GM12878 (cell line): Measurements from ENCODE around the gene TMEM109. TPM values are rescaled to one million over a fixed set of nuclear protein-coding genes. Genes with fewer than 3 reads are reported as not detected.

Source experiments
- ATAC-seq: fragments of 200-7000 bp; cut with Tn5 transposase; 3 replicates; pipeline ENCODE4 v1.9.1; 2020; ENCODE audit warnings: mild to moderate bottlenecking, moderate library complexity
- BruUV-seq: library from RNA; stranded (reverse); fragments of 400-500 nt; replicated peaks from 2 replicates; lab custom pipeline; 2021; lab: Mats Ljungman, UMichigan
- CTCF ChIA-PET: fragments of 300-600 bp; sonication (Branson Sonifier 250); formaldehyde crosslinking; extraction: SDS; loops from one replicate; lab custom pipeline; 2021; ENCODE audit warnings: inconsistent platforms; lab: Yijun Ruan, JAX
- POLR2A ChIA-PET: fragments of 350-600 bp; formaldehyde crosslinking; extraction: SDS; loops from one replicate; lab custom pipeline; 2021; ENCODE audit warnings: inconsistent platforms; lab: Charles Lee
- RAD21 ChIA-PET: fragments of 300-600 bp; sonication (Branson Sonifier 250); formaldehyde crosslinking; loops from one replicate; lab custom pipeline; 2023; ENCODE audit warnings: antibody characterized with exemption; ENCODE audit not compliant: unreplicated experiment; lab: Charles Lee
- SMC1A ChIA-PET: fragments of 300-600 bp; sonication (Branson Sonifier 250); formaldehyde crosslinking; loops from one replicate; lab custom pipeline; 2023; ENCODE audit not compliant: unreplicated experiment, uncharacterized antibody; lab: Charles Lee
- DNase-seq: peaks from one replicate; pipeline ENCODE4 v3.0.0-alpha.2; 2011; ENCODE audit warnings: low read depth, low spot score
- FAIRE-seq: peaks from 3 replicates; lab custom pipeline; 2011; peaks lifted over from hg19 to GRCh38; lab: Jason Lieb, UNC
- H2AFZ ChIP-seq: 2 replicates; pipeline ENCODE4 v1.6.0; 2011; ENCODE audit warnings: low read depth, low read length, control low read depth; ENCODE audit not compliant: control insufficient read depth
- H3K27ac ChIP-seq: 2 replicates; pipeline ENCODE4 v1.5.1; 2011; ENCODE audit warnings: control low read depth; ENCODE audit not compliant: control insufficient read depth, insufficient read depth
- H3K27me3 ChIP-seq, 2 experiments: replicated peaks in 1 of 2; 2 replicates each; pipeline versions ENCODE4 v1.6.0 to v1.6.1; 2011; ENCODE audit warnings: low read length in 1 of 2; ENCODE audit not compliant: control insufficient read depth in 2 of 2, insufficient read depth in 2 of 2
- H3K36me3 ChIP-seq, 2 experiments: 2 replicates each; pipeline ENCODE4 v1.5.1; 2011; ENCODE audit warnings: low read length in 1 of 2; ENCODE audit not compliant: control insufficient read depth in 2 of 2, insufficient read depth in 2 of 2
- H3K4me1 ChIP-seq: 2 replicates; pipeline ENCODE4 v1.6.1; 2011; ENCODE audit warnings: mild to moderate bottlenecking, low read length, moderate library complexity, mixed read lengths; ENCODE audit not compliant: control insufficient read depth, insufficient read depth
- H3K4me2 ChIP-seq: 2 replicates; pipeline ENCODE4 v1.6.0; 2011; ENCODE audit warnings: control low read depth; ENCODE audit not compliant: control insufficient read depth, insufficient read depth
- H3K4me3 ChIP-seq: fragments of 200-600 bp; sonication (generic); 2 replicates; pipeline ENCODE4 v1.5.1; 2016
- H3K79me2 ChIP-seq: 2 replicates; pipeline ENCODE4 v1.6.0; 2011; ENCODE audit warnings: low read length; ENCODE audit not compliant: control insufficient read depth, insufficient read depth
- H3K9ac ChIP-seq: 2 replicates; pipeline ENCODE4 v1.8.0; 2011; ENCODE audit warnings: low read length, control low read depth, mixed read lengths; ENCODE audit not compliant: control insufficient read depth, insufficient read depth
- H3K9me3 ChIP-seq: replicated peaks from 3 replicates; pipeline ENCODE4 v1.5.1; 2011; ENCODE audit warnings: mild to moderate bottlenecking, low read length; ENCODE audit not compliant: control insufficient read depth, insufficient read depth
- H4K20me1 ChIP-seq: 2 replicates; pipeline ENCODE4 v1.6.0; 2011; ENCODE audit not compliant: control insufficient read depth, insufficient read depth
- ATF7 ChIP-seq: fragments of 450-650 bp; IDR thresholded peaks from 2 replicates; pipeline ENCODE4 v1.6.1; 2016; ENCODE audit warnings: low read depth, mild to moderate bottlenecking
- EED ChIP-seq: sonication (generic); IDR thresholded peaks from 2 replicates; pipeline ENCODE4 v1.6.1; 2016; ENCODE audit warnings: antibody characterized with exemption, low read depth
- HCFC1 ChIP-seq: fragments of 150-350 bp; IDR thresholded peaks from 2 replicates; pipeline ENCODE4 v1.6.1; 2014; ENCODE audit warnings: low read length
- IKZF1 ChIP-seq: fragments of 450-650 bp; conservative IDR thresholded peaks from 2 replicates; pipeline ENCODE4 v1.6.1; 2017; ENCODE audit warnings: antibody characterized with exemption, mild to moderate bottlenecking
- NFYB ChIP-seq: IDR thresholded peaks from 2 replicates; pipeline ENCODE4 v1.6.1; 2011; ENCODE audit warnings: low read depth, mild to moderate bottlenecking, low read length, improper control_type of control experiment, moderate library complexity; ENCODE audit not compliant: insufficient read depth
- POU2F2 ChIP-seq: IDR thresholded peaks from 3 replicates; pipeline ENCODE4 v1.6.1; 2011; ENCODE audit warnings: low read depth, mild to moderate bottlenecking, low read length, borderline replicate concordance
- RAD21 ChIP-seq: IDR thresholded peaks from 2 replicates; pipeline ENCODE4 v1.6.1; 2011; ENCODE audit warnings: mild to moderate bottlenecking, low read depth, low read length, moderate library complexity; ENCODE audit not compliant: insufficient read depth
- RUNX3 ChIP-seq: IDR thresholded peaks from 2 replicates; pipeline ENCODE4 v1.6.1; 2012; ENCODE audit warnings: low read length, inconsistent platforms
- SMC3 ChIP-seq: IDR thresholded peaks from 2 replicates; pipeline ENCODE4 v1.6.1; 2011; ENCODE audit warnings: low read length, improper control_type of control experiment, borderline replicate concordance
- YY1 ChIP-seq: IDR thresholded peaks from 2 replicates; pipeline ENCODE4 v1.6.1; 2011; ENCODE audit warnings: low read depth, mild to moderate bottlenecking, low read length
- WGBS: methylation state at CpG from one replicate; pipeline ENCODE4 v1.1.6; 2016; ENCODE audit warnings: low lambda C conversion rate; ENCODE audit not compliant: insufficient replicate concordance, insufficient coverage; ENCODE audit errors: missing lambda C conversion rate; 5-methylcytosine and 5-hydroxymethylcytosine counted together
- in situ Hi-C: fragments of 300-500 bp; cut with MboI; formaldehyde crosslinking; loops from 9 replicates; pipeline ENCODE4 v1.14.3; 2018; ENCODE audit warnings: mixed read lengths
- intact Hi-C: fragments of 100-400 bp; cut with micrococcal nuclease; formaldehyde crosslinking; loops from one replicate; pipeline ENCODE4 v1.14.2; 2022; ENCODE audit not compliant: unreplicated experiment
- polyA plus RNA-seq, 11 experiments: library from polyadenylated mRNA; depleted of rRNA in 4 of 11; unstranded in 6 of 11; stranded (reverse) in 5 of 11; fragments of >200 nt; fragmentation: Nextera tagmentation in 4 of 11; fragmentation: Illumina TruSeq in 1 of 11; extraction: Ambion mirVana in 4 of 11; extraction: Trizol in 1 of 11; gene quantifications; 1 replicate in 1 of 11; 2 replicates in 10 of 11; pipeline versions ENCODE4 v1.2.1 to v1.2.3, GENCODE V29; 2011 to 2016; ENCODE audit warnings: inconsistent platforms in 2 of 11, missing spikeins in 2 of 11, low read depth in 1 of 11
- total RNA-seq, 4 experiments: library from RNA; depleted of rRNA in 3 of 4; stranded (reverse); fragments of >200 nt in 3 of 4; fragmentation: Illumina TruSeq in 1 of 4; extraction: Trizol in 1 of 4; gene quantifications; 2 replicates each; pipeline versions ENCODE4 v1.2.1 to v1.2.3, GENCODE V29; 2013 to 2021
- TF ChIP-seq, protein P1 (sequence below): fragments of 450-650 bp; IDR thresholded peaks from 2 replicates; pipeline ENCODE4 v1.6.1; 2017; ENCODE audit warnings: low read depth, mild to moderate bottlenecking, moderate library complexity
- TF ChIP-seq, protein P2 (sequence below): fragments of 450-650 bp; IDR thresholded peaks from 2 replicates; pipeline ENCODE4 v1.6.1; 2014; ENCODE audit warnings: mild to moderate bottlenecking
- TF ChIP-seq, protein P3 (sequence below): fragments of 450-650 bp; IDR thresholded peaks from 2 replicates; pipeline ENCODE4 v1.6.1; 2017; ENCODE audit warnings: mild to moderate bottlenecking, moderate library complexity

The TMEM109 gene
- total and polyA plus RNA-seq, 10 of the 15 experiments (the other 5 are each of a cell fraction or from before 2014, with no cell fraction given) = 21.9 to 199 (median 85.2) TPM

DNA sequence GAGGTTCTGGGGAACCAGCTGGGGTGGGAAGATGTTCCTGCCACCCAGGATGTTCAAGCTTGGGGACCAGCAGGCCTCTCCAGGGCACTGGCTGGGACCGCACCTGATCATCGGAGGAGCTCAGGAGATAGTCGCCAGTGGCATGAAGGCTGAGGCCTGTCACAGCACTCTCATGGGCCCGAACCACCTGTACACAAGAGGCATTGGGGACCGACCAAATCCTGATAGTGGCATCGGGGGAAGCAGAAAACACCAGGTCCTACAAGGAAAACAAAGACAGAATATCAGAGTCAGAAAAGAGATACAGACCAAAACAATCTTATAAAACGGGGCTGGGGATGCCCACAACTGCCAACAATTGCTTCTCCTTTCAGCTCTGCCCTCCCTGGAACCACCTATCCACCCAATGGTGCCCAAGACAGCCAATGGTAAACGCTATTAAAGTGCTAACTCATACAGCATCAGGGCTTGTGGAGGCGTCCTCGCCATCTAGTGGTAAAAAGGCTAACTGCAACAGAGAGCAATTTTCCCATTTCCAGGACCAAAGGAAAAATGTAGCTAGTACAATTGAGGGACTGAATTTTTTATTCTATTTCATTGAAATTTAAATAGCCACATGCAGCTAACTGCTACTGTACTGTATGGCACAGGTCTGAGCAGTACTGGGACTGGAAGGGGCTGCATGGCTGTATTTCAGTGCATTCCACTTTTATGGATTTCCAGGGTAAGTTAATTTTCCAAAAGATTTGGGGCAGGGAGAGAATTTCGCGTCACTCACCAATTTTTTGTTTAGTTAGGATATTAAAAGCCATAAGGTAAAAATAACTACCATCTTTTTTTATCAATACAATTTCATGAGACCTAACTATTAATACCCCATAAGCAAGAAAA is 14.7 kb upstream of the TMEM109 start:
- BruUV-seq = no TSS peak
- DNase-seq (no peak), ATAC-seq (peak; percentile 93), FAIRE-seq (peak; percentile 52)
- ChIA-PET RAD21 (interaction anchor here (1.1 to 2.6 kb wide), 8 partner anchors 12 to 230 kb away, joined by 3 to 12 read pairs (median 4); partner anchors contain the start of gene TMEM109), SMC1A (interaction anchor here (0.6 to 8.0 kb wide), 18 partner anchors 8 to 288 kb away, joined by 3 to 57 read pairs (median 4); partner anchors contain the start of gene TMEM109), POLR2A (no interaction called here), CTCF (interaction anchor here (0.6 to 11.5 kb wide), 33 partner anchors 9 to 634 kb away, joined by 3 to 135 read pairs (median 6); partner anchors contain the start of genes PTGDR2 and TMEM109)
- H3K4me2 ChIP-seq = no peak overlapping the region
- H3K4me1 ChIP-seq = no peaks in the 10 kb centered on the region; the same call in 1 of the 2 replicates
- intact Hi-C loops = loop anchor here (1.0 to 5.0 kb wide), 4 partner anchors 54 to 197 kb away; no protein-coding TSS in a partner anchor
- H3K27ac ChIP-seq = no peak overlapping the region
- no peaks in the 10 kb centered on the region for H3K27me3 ChIP-seq
- no peak overlapping the region for H3K4me3 ChIP-seq
- H4K20me1 ChIP-seq = peaks cover 9% of the 10 kb centered on the region
- H3K36me3 ChIP-seq = peaks cover 30 to 52% of the 10 kb centered on the region in 2 experiments
- no peak overlapping the region for H2AFZ ChIP-seq
- H3K9me3 ChIP-seq = no peaks in the 10 kb centered on the region
- peaks cover 14% of the 10 kb centered on the region for H3K79me2 ChIP-seq
- in situ Hi-C loops = loop anchor here (5.0 kb wide), 1 partner anchor 62 kb away; no protein-coding TSS in a partner anchor
- 41% methylated on average over 12 of the region's 12 CpGs for WGBS
- no peak overlapping the region for H3K9ac ChIP-seq
- TF ChIP-seq RUNX3 (0 out of 2 replicates have a peak, but pooled peaks have one; percentile 10), HCFC1 (no peak), IKZF1 (peak; percentile 69), NFYB (no peak), ATF7 (no peak), YY1 (peak; percentile 55; the same call in 1 of the 2 replicates), EED (peak; percentile 48; the same call in 1 of the 2 replicates), RAD21 (peak; percentile 64), POU2F2 (peak; percentile 35; the same call in 1 of the 3 replicates), SMC3 (peak; percentile 85)
- TF ChIP-seq, protein P1, sequence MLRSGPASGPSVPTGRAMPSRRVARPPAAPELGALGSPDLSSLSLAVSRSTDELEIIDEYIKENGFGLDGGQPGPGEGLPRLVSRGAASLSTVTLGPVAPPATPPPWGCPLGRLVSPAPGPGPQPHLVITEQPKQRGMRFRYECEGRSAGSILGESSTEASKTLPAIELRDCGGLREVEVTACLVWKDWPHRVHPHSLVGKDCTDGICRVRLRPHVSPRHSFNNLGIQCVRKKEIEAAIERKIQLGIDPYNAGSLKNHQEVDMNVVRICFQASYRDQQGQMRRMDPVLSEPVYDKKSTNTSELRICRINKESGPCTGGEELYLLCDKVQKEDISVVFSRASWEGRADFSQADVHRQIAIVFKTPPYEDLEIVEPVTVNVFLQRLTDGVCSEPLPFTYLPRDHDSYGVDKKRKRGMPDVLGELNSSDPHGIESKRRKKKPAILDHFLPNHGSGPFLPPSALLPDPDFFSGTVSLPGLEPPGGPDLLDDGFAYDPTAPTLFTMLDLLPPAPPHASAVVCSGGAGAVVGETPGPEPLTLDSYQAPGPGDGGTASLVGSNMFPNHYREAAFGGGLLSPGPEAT = peak; percentile 61
- TF ChIP-seq, protein P2, sequence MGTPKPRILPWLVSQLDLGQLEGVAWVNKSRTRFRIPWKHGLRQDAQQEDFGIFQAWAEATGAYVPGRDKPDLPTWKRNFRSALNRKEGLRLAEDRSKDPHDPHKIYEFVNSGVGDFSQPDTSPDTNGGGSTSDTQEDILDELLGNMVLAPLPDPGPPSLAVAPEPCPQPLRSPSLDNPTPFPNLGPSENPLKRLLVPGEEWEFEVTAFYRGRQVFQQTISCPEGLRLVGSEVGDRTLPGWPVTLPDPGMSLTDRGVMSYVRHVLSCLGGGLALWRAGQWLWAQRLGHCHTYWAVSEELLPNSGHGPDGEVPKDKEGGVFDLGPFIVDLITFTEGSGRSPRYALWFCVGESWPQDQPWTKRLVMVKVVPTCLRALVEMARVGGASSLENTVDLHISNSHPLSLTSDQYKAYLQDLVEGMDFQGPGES = no peak
- TF ChIP-seq, protein P3, sequence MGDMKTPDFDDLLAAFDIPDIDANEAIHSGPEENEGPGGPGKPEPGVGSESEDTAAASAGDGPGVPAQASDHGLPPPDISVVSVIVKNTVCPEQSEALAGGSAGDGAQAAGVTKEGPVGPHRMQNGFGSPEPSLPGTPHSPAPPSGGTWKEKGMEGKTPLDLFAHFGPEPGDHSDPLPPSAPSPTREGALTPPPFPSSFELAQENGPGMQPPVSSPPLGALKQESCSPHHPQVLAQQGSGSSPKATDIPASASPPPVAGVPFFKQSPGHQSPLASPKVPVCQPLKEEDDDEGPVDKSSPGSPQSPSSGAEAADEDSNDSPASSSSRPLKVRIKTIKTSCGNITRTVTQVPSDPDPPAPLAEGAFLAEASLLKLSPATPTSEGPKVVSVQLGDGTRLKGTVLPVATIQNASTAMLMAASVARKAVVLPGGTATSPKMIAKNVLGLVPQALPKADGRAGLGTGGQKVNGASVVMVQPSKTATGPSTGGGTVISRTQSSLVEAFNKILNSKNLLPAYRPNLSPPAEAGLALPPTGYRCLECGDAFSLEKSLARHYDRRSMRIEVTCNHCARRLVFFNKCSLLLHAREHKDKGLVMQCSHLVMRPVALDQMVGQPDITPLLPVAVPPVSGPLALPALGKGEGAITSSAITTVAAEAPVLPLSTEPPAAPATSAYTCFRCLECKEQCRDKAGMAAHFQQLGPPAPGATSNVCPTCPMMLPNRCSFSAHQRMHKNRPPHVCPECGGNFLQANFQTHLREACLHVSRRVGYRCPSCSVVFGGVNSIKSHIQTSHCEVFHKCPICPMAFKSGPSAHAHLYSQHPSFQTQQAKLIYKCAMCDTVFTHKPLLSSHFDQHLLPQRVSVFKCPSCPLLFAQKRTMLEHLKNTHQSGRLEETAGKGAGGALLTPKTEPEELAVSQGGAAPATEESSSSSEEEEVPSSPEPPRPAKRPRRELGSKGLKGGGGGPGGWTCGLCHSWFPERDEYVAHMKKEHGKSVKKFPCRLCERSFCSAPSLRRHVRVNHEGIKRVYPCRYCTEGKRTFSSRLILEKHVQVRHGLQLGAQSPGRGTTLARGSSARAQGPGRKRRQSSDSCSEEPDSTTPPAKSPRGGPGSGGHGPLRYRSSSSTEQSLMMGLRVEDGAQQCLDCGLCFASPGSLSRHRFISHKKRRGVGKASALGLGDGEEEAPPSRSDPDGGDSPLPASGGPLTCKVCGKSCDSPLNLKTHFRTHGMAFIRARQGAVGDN = no peak
